Epithelial cell of proximal tubule (primary cell): Measurements from ENCODE around the gene TLR7. TPM values are rescaled to one million over a fixed set of nuclear protein-coding genes. Genes with fewer than 3 reads are reported as not detected.

Source experiments
- DNase-seq: peaks from one replicate; pipeline ENCODE4 v3.0.0-alpha.2; 2011; ENCODE audit warnings: low read depth
- H3K4me3 ChIP-seq: 2 replicates; pipeline ENCODE4 v1.5.1; 2011; ENCODE audit warnings: low read depth, mild to moderate bottlenecking, low read length
- total RNA-seq: library from RNA; depleted of rRNA; stranded (reverse); fragments of >200 nt; gene quantifications from 2 replicates; pipeline ENCODE4 v1.2.3, GENCODE V29; 2015
- TF ChIP-seq, protein P1 (sequence below): conservative IDR thresholded peaks from 2 replicates; pipeline ENCODE4 v1.5.1; 2012; ENCODE audit warnings: low read depth, mild to moderate bottlenecking, low read length

The TLR7 gene
- total RNA-seq, 1 donor from 2014 or later: not detected

GRCh38 chrX:12843061-12843667 is 23.7 kb upstream of the TLR7 start:
- no peak for DNase-seq
- TF ChIP-seq, protein P1, sequence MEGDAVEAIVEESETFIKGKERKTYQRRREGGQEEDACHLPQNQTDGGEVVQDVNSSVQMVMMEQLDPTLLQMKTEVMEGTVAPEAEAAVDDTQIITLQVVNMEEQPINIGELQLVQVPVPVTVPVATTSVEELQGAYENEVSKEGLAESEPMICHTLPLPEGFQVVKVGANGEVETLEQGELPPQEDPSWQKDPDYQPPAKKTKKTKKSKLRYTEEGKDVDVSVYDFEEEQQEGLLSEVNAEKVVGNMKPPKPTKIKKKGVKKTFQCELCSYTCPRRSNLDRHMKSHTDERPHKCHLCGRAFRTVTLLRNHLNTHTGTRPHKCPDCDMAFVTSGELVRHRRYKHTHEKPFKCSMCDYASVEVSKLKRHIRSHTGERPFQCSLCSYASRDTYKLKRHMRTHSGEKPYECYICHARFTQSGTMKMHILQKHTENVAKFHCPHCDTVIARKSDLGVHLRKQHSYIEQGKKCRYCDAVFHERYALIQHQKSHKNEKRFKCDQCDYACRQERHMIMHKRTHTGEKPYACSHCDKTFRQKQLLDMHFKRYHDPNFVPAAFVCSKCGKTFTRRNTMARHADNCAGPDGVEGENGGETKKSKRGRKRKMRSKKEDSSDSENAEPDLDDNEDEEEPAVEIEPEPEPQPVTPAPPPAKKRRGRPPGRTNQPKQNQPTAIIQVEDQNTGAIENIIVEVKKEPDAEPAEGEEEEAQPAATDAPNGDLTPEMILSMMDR: no peak
- no peak overlapping the region for H3K4me3 ChIP-seq

- H3K4me3 ChIP-seq: no peak overlapping the region
- TF ChIP-seq, protein P1: no peak
- DNase-seq: no peak
Observed at GRCh38 chrX:12843668-12844279, 23.1 kb upstream of the TLR7 start.

DNA sequence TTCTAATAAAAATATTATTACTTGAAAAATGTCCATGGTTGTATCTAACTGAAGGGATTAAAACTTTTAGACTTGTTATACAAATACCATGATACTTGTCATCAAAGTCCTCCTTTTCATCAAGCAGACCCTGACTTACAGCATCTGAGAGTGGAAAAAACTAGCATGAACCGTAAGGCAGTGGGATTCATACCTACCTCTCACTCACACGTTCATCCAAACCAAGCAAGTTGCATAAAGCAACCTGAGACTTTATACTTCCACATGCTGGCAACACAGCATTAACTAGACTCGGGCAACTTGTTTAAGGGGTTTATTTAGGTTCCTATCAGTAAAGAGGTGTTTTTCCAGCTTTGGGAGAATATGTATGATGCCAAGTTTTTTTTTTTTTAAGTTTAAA is 22.6 kb upstream of the TLR7 start:
- no peak overlapping the region for H3K4me3 ChIP-seq
- TF ChIP-seq, protein P1: no peak

DNA sequence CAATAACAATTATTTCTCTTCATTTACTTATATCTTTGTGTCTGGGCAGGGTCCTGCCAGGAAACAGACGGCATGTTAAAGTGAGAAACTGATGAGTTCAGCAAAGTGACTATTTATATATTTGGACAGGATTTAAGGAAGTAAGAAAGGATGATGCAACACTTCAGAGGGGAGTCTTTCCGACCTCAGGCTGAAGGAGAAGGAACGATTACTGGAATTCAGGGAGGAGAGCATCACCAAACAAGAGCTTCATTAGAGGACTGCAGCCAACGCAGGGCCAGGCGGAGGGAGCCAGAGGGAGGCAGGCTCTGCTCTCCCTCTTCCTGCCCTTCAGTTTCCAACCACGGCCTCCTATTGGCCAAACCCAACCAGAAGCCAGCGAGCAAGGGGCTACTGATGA is 1.5 kb upstream of the TLR7 start:
- no peak overlapping the region for H3K4me3 ChIP-seq
- DNase-seq: no peak
- TF ChIP-seq, protein P1: no peak

More for the DNA sequence above, 22.6 kb upstream of the TLR7 start:
- no peak for DNase-seq

DNA sequence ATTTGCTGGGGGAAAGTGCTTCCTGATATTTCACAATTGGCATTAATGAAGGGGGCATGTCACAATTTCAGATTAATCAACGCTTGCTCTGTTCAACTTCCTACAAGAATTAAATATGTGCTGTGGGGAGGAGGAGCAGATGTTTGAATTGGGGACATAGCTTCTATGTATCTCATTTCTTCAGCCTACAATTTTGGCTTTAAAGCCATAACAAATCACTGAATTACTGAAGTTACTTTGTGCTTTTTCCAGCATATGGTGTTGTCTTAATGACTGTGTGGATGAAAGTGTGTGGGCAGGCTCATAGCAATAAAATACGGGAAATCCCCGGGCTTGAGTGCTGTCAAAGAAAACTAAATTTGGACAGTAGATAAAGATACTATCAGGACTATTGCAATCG is 813 bp downstream of the TLR7 start:
- DNase-seq: no peak
- H3K4me3 ChIP-seq: no peak overlapping the region
- TF ChIP-seq, protein P1: no peak

GRCh38 chrX:12868747-12869146 is 1.9 kb downstream of the TLR7 start:
- TF ChIP-seq, protein P1: no peak
- no peak overlapping the region for H3K4me3 ChIP-seq
- DNase-seq: no peak

- H3K4me3 ChIP-seq: no peak overlapping the region
- no peak for DNase-seq
- TF ChIP-seq, protein P1: no peak
Observed at GRCh38 chrX:12871257-12871656, 4.4 kb downstream of the TLR7 start.
